ENCODE data around the gene PDGFD.

The PDGFD gene

GRCh38 chr11:104000798-104001197, 163.1 kb downstream of the PDGFD start:
- DNase-seq (ENCODE audit: low read depth in 2 of 2) = no peak

GRCh38 chr11:103998826-103999508, 165.0 kb downstream of the PDGFD start:
- no peak for DNase-seq (ENCODE audit: low read depth in 2 of 2)

GRCh38 chr11:103997082-103997481, 166.9 kb downstream of the PDGFD start:
- no peak for DNase-seq (ENCODE audit: low read depth in 2 of 2)

- DNase-seq (ENCODE audit: low read depth in 2 of 2) = no peak
Observed at GRCh38 chr11:103995896-103996295, 168.1 kb downstream of the PDGFD start.

GRCh38 chr11:103994518-103994917, 169.4 kb downstream of the PDGFD start:
- no peak for DNase-seq (ENCODE audit: low read depth in 2 of 2)

GRCh38 chr11:103994094-103994493, 169.9 kb downstream of the PDGFD start:
- DNase-seq (ENCODE audit: low read depth in 2 of 2) = no peak

GRCh38 chr11:103993507-103993906, 170.4 kb downstream of the PDGFD start:
- DNase-seq (ENCODE audit: low read depth in 2 of 2) = no peak

GRCh38 chr11:103988595-103988969, 175.4 kb downstream of the PDGFD start:
- DNase-seq (ENCODE audit: low read depth in 2 of 2) = no peak

GRCh38 chr11:103987629-103988594, 176.0 kb downstream of the PDGFD start:
- no peak for DNase-seq (ENCODE audit: low read depth in 2 of 2)

- DNase-seq (ENCODE audit: low read depth in 2 of 2) = no peak
Observed at GRCh38 chr11:103985041-103985440, 178.9 kb downstream of the PDGFD start.

GRCh38 chr11:103980108-103980507, 183.8 kb downstream of the PDGFD start:
- DNase-seq (ENCODE audit: low read depth in 2 of 2) = no peak

GRCh38 chr11:103978616-103979595, 185.0 kb downstream of the PDGFD start:
- DNase-seq (ENCODE audit: low read depth in 2 of 2) = no peak

GRCh38 chr11:103972013-103972412, 191.9 kb downstream of the PDGFD start:
- no peak for DNase-seq (ENCODE audit: low read depth in 2 of 2)

GRCh38 chr11:103970701-103971249, 193.2 kb downstream of the PDGFD start:
- DNase-seq (ENCODE audit: low read depth in 2 of 2) = no peak

- DNase-seq (ENCODE audit: low read depth in 2 of 2) = no peak
Observed at GRCh38 chr11:103968685-103969084, 195.3 kb downstream of the PDGFD start.

- no peak for DNase-seq (ENCODE audit: low read depth in 2 of 2)
Observed at GRCh38 chr11:103967985-103968384, 196.0 kb downstream of the PDGFD start.

- DNase-seq (ENCODE audit: low read depth in 2 of 2) = no peak
Observed at GRCh38 chr11:103964390-103964789, 199.6 kb downstream of the PDGFD start.

GRCh38 chr11:103963648-103964047, 200.3 kb downstream of the PDGFD start:
- DNase-seq (ENCODE audit: low read depth in 2 of 2) = no peak

- DNase-seq (ENCODE audit: low read depth in 2 of 2) = no peak
Observed at GRCh38 chr11:103961010-103961409, 202.9 kb downstream of the PDGFD start.

GRCh38 chr11:103960108-103960507, 203.8 kb downstream of the PDGFD start:
- no peak for DNase-seq (ENCODE audit: low read depth in 2 of 2)

GRCh38 chr11:103959279-103959942, 204.5 kb downstream of the PDGFD start:
- DNase-seq (ENCODE audit: low read depth in 2 of 2) = no peak
